GM19099 (cell line): ENCODE measurements around the gene FBXW7.

Experiments
- POLR2A ChIP-seq: IDR thresholded peaks from 3 replicates; pipeline ENCODE4 v1.6.1; 2011; ENCODE audit warnings: low read depth; ENCODE audit not compliant: insufficient read length; ENCODE audit errors: extremely low read depth

The FBXW7 gene

GRCh38 chr4:152467101-152467500, 68.8 kb downstream of the FBXW7 start:
- TF ChIP-seq POLR2A: no peak

DNA sequence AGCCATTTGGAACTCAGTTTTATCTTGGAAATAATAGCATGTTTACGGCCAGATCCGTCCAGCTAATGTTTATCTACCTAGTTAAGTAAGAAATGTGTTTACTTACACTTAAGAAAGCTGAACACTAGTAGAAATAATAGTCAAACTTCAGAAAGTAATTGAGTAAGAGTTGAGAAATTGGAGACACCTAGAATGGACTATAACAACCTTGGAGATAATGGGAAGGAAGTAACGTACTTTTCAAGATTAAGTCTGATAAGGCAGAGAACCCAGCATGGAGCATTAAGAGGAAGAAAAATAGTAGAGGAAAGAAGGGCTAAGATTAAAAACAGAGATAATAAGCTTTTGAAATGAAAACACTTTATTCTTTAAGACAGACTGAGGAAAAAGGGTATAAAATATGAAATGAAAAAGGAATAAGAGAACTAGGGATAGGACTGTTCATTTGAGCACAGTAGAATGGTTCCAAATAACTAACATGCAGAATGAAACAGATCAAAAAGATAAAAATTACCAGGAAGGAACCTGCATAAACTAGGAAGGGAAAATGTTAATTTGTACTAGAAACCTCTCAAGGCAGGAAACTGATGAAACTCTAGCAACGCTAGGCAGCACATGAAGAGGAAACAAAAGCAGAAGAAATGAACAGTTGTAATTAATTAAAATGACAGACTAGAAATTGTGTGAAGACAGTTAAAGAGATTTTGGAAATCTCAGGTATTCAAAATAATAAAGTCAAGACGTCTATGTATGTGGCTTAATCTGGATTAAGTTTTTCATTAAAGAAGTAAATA, 71.7 kb downstream of the FBXW7 start:
- no peak for TF ChIP-seq POLR2A

- no peak for TF ChIP-seq POLR2A
Measured at GRCh38 chr4:152463562-152463961, 72.3 kb downstream of the FBXW7 start.

DNA sequence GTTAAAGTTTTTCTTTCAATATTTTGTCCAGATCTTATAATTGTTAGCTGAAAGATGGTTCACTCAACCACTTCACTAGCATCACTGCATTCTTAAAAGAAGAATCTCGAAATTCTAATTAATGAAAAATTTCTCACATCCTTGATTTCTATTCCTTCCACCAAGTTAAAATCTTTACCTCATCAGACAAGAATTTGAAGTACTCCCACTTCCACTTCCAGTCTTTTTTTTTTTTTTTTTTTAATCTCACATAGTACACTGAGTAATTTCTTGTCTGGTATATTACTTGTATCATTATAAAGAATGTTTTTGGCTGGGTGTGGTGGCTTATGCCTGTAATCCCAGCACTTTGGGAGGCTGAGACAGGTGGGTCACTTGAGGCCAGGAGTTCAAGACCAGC, 73.2 kb downstream of the FBXW7 start:
- no peak for TF ChIP-seq POLR2A

- no peak for TF ChIP-seq POLR2A
Measured at GRCh38 chr4:152462047-152462446, 73.8 kb downstream of the FBXW7 start.

GRCh38 chr4:152460488-152460887, 75.4 kb downstream of the FBXW7 start:
- TF ChIP-seq POLR2A: no peak

DNA sequence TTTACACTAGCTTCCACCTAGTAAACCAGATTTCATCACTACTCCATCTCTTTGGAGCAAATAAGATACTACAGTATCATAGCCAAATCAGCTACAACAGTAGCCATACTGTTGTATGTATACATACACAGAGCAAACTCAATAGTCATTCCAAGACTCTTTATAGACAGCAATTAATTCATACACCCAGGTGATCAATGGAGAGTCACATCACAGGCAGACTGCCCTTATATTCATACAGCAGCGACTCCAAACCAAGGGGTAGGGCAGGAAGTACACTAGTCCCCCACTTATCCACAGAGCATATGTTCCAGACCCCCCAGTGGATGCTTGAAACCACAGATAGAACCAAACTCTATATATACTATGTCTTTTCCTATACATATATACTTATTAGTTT, 76.6 kb downstream of the FBXW7 start:
- no peak for TF ChIP-seq POLR2A

DNA sequence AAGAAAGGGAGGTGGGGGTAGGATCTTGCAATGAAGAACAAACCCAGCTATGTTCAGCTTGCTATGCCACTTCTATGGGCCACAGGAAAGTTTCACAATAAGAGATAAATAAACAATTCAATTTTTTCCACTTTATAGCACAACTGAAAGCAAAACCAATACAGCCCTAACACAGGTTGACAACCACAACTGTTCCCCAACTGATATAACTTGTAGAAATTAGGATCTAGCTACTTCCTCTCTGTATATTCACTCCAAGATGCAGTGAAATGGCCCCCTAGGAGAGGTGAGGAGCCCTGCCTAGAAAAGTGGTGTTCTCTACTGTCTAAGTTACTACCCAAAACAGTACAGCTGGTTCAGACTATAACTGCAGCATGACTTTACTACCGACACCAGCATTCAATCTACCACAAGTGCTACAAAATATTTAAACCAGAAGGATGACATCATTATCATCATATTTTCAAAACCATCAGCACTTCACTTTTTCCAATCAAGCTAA, 77.0 kb downstream of the FBXW7 start:
- no peak for TF ChIP-seq POLR2A

DNA sequence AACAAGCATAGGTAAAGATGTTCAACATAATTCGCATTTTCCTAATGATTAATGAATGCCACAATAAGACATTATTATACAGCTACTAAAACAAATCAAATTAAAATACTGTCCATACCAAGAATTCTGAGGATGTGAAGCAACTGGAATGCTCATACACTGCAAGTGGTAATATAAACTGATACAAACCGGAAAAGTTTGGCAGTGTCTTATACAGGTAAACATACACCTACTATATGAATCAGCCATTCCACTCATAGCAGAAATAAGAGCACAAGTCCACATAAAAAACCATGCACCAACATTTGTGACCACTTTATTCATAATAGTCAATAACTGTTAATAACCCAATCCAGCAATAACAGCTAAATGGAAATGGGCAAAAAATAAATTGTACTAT, 79.3 kb downstream of the FBXW7 start:
- TF ChIP-seq POLR2A: no peak

GRCh38 chr4:152455311-152455710, 80.6 kb downstream of the FBXW7 start:
- TF ChIP-seq POLR2A: no peak

DNA sequence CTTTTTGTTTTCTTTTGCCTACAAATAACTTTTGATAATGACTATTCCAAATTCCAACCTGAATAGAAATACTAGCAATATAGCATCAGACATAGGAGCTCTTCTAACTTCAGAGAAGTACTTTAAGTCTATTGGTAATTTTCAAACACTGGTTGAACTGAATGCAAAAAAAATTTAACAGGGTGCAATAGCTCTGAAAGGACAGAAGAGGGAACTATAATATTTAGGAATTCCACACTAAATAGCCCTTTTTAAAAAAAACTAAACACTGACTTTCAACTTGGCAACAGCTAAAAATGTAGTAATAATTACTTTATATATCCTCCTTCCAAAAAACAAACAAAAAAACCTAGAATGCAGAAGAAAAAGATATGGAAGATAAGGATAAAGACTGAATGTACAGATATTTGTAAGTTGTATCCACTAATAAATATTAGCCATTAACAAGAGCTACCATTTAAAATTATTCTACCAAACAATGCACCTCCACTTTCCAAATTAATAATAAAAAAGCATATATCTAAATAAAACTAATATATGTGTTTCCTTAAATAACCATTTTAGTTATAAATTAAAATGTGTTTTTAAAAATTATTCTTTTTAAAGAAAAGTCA, 81.4 kb downstream of the FBXW7 start:
- TF ChIP-seq POLR2A: no peak

DNA sequence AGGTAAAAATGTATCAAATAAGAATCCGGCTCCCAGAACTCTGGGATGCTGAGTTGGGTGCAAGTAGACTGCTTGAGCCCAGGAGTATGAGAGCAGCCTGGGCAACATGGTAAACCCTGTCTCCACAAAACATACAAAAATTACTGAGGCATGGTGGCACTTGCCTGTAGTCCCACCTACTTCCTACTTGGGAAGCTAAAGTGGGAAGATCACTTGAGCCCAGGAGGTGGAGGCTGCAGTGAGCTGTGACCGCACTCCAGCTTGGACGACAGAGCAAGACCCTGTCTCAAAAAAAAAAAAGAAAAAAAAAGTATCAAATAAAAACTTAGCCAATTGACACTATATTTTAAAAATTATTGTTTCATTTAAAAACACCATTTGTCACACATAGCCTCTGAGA, 84.4 kb downstream of the FBXW7 start:
- no peak for TF ChIP-seq POLR2A

DNA sequence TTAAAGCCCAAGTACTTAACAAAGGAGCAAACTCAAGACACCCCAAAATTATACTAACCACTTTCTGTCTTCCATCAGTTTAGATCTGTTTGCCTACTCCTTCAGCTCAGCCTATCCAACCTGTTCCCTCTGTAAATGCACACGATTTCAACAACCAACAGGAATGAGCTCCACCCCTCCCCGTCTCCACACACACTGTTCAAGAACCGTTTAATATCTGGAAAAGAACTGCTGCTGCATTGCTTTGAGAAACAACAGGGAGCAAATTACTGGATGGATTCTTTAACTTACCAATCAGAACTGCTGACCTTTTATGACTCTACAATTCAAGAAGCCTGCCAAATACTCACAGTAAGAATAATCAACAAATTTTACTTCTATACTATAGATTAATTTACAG, 87.0 kb downstream of the FBXW7 start:
- no peak for TF ChIP-seq POLR2A

DNA sequence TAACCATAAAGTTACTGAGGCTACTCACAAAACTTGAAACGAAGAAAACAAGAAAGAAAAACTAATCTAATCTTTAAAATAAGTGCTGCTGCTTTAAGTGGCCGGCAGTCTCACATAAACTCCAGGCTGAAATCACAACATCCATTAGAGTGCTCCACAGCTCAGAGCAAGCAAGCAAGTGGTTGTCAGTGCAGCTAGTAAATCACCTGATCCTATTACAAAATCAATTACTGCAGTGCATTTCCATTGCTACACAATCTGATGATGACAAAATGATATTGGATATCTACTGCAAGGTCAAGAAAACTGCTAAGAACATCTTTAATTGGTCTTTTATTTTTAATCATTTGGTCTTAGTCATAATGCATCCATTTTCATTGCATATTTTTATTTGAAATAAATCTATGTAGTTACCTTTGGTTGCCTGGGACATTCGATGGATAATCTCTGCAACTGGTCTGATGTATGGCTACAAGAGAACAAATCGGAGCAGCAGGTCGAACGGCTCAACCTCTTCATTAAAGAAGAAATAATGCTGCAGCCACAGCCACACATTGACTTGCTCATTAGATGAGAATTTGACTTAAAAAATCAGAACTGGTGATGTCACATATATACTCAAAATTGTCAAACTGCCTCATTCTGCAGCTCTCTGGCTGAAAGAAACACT, 87.7 kb downstream of the FBXW7 start:
- TF ChIP-seq POLR2A: no peak

DNA sequence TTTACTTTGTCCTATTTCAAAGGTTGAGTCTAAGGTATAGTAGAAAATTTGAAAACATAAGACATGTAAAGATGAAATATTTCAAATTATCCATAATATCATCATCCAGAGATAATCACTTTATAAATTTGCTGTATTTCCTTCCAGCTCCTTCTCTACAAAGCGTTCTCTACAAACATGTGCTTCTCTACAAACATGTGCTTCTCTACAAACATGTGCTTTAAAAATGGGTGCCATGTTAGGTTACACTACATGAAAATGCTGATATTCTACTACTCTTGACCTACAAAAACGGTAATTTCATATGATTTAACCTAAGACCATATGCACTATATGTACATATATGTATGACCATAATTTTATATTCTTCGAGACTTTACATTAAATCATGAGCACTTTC, 92.0 kb downstream of the FBXW7 start:
- no peak for TF ChIP-seq POLR2A

DNA sequence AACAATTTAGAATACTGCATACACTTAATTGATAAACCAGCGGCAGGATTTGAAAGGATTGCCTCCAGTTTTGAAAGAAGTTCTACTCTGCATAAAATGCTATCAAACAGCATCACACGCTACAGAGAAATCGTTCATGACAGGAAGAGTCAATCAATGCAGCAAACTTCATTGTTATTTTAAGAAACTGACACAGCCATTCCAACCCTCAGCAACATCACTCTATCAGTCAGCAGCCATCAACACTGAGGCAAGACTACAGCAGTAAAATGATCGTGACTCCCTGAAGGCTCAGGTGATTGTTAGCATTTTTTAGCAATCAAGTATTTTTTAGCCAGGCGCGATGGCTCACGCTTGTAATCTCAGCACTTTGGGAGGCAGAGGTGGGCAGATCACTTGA, 98.3 kb downstream of the FBXW7 start:
- TF ChIP-seq POLR2A: no peak
